Chondrocyte (in vitro differentiated cells): ENCODE measurements around the gene GRK5. TPM values are rescaled to one million over a fixed set of nuclear protein-coding genes. Genes with fewer than 3 reads are reported as not detected.

ENCODE experiments used
- DNase-seq: peaks from one replicate; pipeline ENCODE4 v3.0.0; 2021; ENCODE audit warnings: mixed read lengths, low spot score
- H3K27ac Mint-ChIP-seq: one replicate; pipeline ENCODE4 v1.8.0; 2021; ENCODE audit warnings: mild to moderate bottlenecking, moderate library complexity, mixed read lengths; ENCODE audit not compliant: unreplicated experiment
- H3K27me3 Mint-ChIP-seq: 2 replicates; pipeline ENCODE4 v1.8.0; 2021; ENCODE audit warnings: low read depth, mixed read lengths
- H3K36me3 Mint-ChIP-seq: 2 replicates; pipeline ENCODE4 v1.8.0; 2021; ENCODE audit warnings: low read depth, mixed read lengths
- H3K4me1 Mint-ChIP-seq: 2 replicates; pipeline ENCODE4 v1.8.0; 2021; ENCODE audit warnings: low read depth, mild to moderate bottlenecking, mixed read lengths
- H3K4me3 Mint-ChIP-seq: one replicate; pipeline ENCODE4 v1.8.0; 2021; ENCODE audit warnings: mild to moderate bottlenecking, moderate library complexity, mixed read lengths; ENCODE audit not compliant: unreplicated experiment
- H3K9me3 Mint-ChIP-seq: 2 replicates; pipeline ENCODE4 v1.8.0; 2021; ENCODE audit warnings: low read depth, mixed read lengths
- CTCF ChIP-seq: fragments of 200-600 bp; sonication (generic); IDR thresholded peaks from 2 replicates; pipeline ENCODE4 v1.5.0; 2021; ENCODE audit warnings: antibody characterized with exemption, mild to moderate bottlenecking, moderate library complexity
- total RNA-seq: library from RNA; stranded (reverse); gene quantifications from 3 replicates; pipeline ENCODE4 v1.2.1, GENCODE V29; 2021

Gene GRK5
- total RNA-seq, 1 donor from 2014 or later, result 16.4 TPM

- Mint-ChIP-seq H3K9me3 (no peaks in the 10 kb centered on the region), H3K4me1 (peaks cover 12% of the 10 kb centered on the region), H3K27me3 (no peaks in the 10 kb centered on the region), H3K4me3 (no peak overlapping the region), H3K27ac (peak overlapping the region; percentile 22), H3K36me3 (peaks cover 4% of the 10 kb centered on the region)
- DNase-seq, result no peak
- TF ChIP-seq CTCF, result no peak
These were observed 141.3 kb downstream of the GRK5 start for GRCh38 chr10:119348516-119349240.

- H3K9me3 Mint-ChIP-seq, result no peaks in the 10 kb centered on the region
- H3K27me3 Mint-ChIP-seq, result no peaks in the 10 kb centered on the region
- no peak for TF ChIP-seq CTCF
- no peak for DNase-seq
- no peak overlapping the region for H3K27ac Mint-ChIP-seq
- H3K4me1 Mint-ChIP-seq, result peaks cover 12% of the 10 kb centered on the region
- H3K4me3 Mint-ChIP-seq, result no peak overlapping the region
- peaks cover 4% of the 10 kb centered on the region for H3K36me3 Mint-ChIP-seq
These were observed 142.0 kb downstream of the GRK5 start for GRCh38 chr10:119349341-119349740.

GRCh38 chr10:119349937-119350501 is 142.6 kb downstream of the GRK5 start:
- H3K27me3 Mint-ChIP-seq, result no peaks in the 10 kb centered on the region

DNA sequence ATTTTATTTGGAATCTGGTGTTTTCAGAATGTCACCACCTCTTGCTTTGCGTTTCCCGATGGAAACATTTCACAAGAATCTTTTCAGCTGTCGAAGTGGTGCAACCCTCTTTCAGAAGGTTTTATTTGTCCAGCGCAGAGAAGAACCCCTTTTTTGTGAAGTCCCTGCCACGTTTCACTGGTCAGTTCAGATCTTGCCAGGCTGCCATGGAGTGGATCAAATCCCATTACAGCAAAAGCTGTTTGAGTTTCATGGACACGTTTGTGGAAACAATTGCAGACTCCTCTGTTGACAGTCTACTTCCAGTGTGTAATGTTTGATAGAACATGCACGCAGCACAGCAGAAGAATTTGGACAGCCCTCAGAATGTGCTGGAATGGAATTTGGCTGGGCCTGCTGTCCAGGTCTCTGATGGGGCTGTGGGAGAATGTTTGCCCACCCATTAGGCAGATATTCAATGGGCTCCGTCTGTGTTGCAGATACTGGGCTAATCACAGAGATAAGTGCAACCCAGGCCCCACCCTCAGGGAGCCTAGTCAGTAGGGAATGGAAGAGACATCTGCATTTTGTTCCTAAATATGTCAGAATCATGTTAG is 143.2 kb downstream of the GRK5 start:
- DNase-seq, result no peak
- TF ChIP-seq CTCF, result no peak
- Mint-ChIP-seq H3K9me3 (peaks cover under 1% of the 10 kb centered on the region), H3K27ac (peak overlapping the region; percentile 49), H3K27me3 (no peaks in the 10 kb centered on the region), H3K36me3 (peaks cover 4% of the 10 kb centered on the region), H3K4me1 (peaks cover 12% of the 10 kb centered on the region), H3K4me3 (no peak overlapping the region)

More at GRCh38 chr10:119349937-119350501, 142.6 kb downstream of the GRK5 start:
- no peaks in the 10 kb centered on the region for H3K9me3 Mint-ChIP-seq
- no peak overlapping the region for H3K4me3 Mint-ChIP-seq
- DNase-seq, result no peak
- TF ChIP-seq CTCF, result no peak
- peaks cover 12% of the 10 kb centered on the region for H3K4me1 Mint-ChIP-seq
- H3K27ac Mint-ChIP-seq, result no peak overlapping the region
- H3K36me3 Mint-ChIP-seq, result peaks cover 4% of the 10 kb centered on the region

GRCh38 chr10:119351189-119351588 is 143.8 kb downstream of the GRK5 start:
- Mint-ChIP-seq H3K36me3 (peaks cover 4% of the 10 kb centered on the region), H3K4me1 (peaks cover 12% of the 10 kb centered on the region), H3K27me3 (no peaks in the 10 kb centered on the region), H3K4me3 (no peak overlapping the region), H3K9me3 (peaks cover 7% of the 10 kb centered on the region), H3K27ac (no peak overlapping the region)
- no peak for DNase-seq
- no peak for TF ChIP-seq CTCF
